Body of pancreas (tissue), 4 donors: Measurements from ENCODE around the gene ST14. TPM values are rescaled to one million over a fixed set of nuclear protein-coding genes. Genes with fewer than 3 reads are reported as not detected.

Experiments
- ATAC-seq: fragments of 150-250 bp; one replicate; pipeline ENCODE4 v1.9.1; 2016
- DNase-seq, 4 donors: peaks; one replicate each; pipeline ENCODE4 v3.0.0-alpha.2; 2019
- H3K27ac ChIP-seq, 4 donors: fragments of 200-600 bp; sonication (generic); 1 replicate in 3 of 4; 2 replicates in 1 of 4; pipeline versions ENCODE4 v1.5.1 to v1.6.1; 2016 to 2019; ENCODE audit warnings: mild to moderate bottlenecking in 1 of 4, mixed read lengths in 1 of 4, moderate library complexity in 1 of 4
- H3K27me3 ChIP-seq, 2 donors: fragments of 200-600 bp; sonication (generic); one replicate each; pipeline ENCODE4 v1.6.0; 2016; ENCODE audit warnings: mild to moderate bottlenecking in 1 of 2
- H3K36me3 ChIP-seq, 2 donors: fragments of 200-600 bp; sonication (generic); replicated peaks in 1 of 2; 2 replicates each; pipeline ENCODE4 v1.5.1; 2016; ENCODE audit warnings: low read depth in 2 of 2; ENCODE audit not compliant: insufficient read depth in 1 of 2
- H3K4me1 ChIP-seq: fragments of 200-600 bp; sonication (generic); one replicate; pipeline ENCODE4 v1.6.0; 2016
- H3K4me3 ChIP-seq, 2 donors: fragments of 200-600 bp; sonication (generic); 1 replicate in 1 of 2; 2 replicates in 1 of 2; pipeline ENCODE4 v1.5.1; 2016 to 2019
- H3K9me3 ChIP-seq, 3 donors: fragments of 200-600 bp; sonication (generic); 1 replicate in 2 of 3; 2 replicates in 1 of 3; pipeline ENCODE4 v1.5.1; 2016
- CTCF ChIP-seq, 7 experiments: fragments of 450-650 bp in 4 of 7; fragments of 200-600 bp in 3 of 7; sonication (generic) in 3 of 7; IDR thresholded peaks; one replicate each; pipeline ENCODE4 v1.5.1; 2016 to 2019; ENCODE audit warnings: antibody characterized with exemption in 7 of 7
- POLR2A ChIP-seq, 3 donors: fragments of 450-650 bp; IDR thresholded peaks; one replicate each; pipeline ENCODE4 v1.6.1; 2016; ENCODE audit warnings: antibody characterized with exemption in 3 of 3, mild to moderate bottlenecking in 2 of 3
- WGBS, 2 donors: methylation state at CpG; one replicate each; pipeline ENCODE4 v1.1.5; 2017; 5-methylcytosine and 5-hydroxymethylcytosine counted together
- intact Hi-C: fragments of 100-400 bp; cut with DNase I; formaldehyde crosslinking; loops from one replicate; pipeline ENCODE4 v1.15.1; 2023
- total RNA-seq, 2 donors: library from RNA; depleted of rRNA; stranded (reverse); fragments of >200 nt; gene quantifications; one replicate each; pipeline ENCODE4 v1.1.0, GENCODE V29; 2016

ST14 gene
- total RNA-seq, 2 donors from 2014 or later = 55.3 to 61.0 TPM

- Histone ChIP-seq H3K27me3 (no peaks in the 10 kb centered on the region), H3K4me1 (peaks cover 41% of the 10 kb centered on the region), H3K27ac (peak overlapping the region; percentile 78 to 93 (median 83)), H3K4me3 (no peak overlapping the region), H3K36me3 (no peaks in the 10 kb centered on the region), H3K9me3 (no peaks in the 10 kb centered on the region)
- ATAC-seq (no peak), DNase-seq (no peak)
- intact Hi-C loops = no loop called here
- 65% methylated on average over 14 of the region's 14 CpGs for WGBS, 2 donors
- TF ChIP-seq POLR2A (IDR thresholded peaks at IDR 0.05) (no peak), CTCF (IDR thresholded peaks at IDR 0.05) (no peak)
Observed at GRCh38 chr11:130159139-130159538, 443 bp upstream of the ST14 start.

GRCh38 chr11:130160498-130161155 lies 1.0 kb downstream of the ST14 start:
- peaks cover 45% of the 10 kb centered on the region for H3K4me1 ChIP-seq
- 8 to 13% methylated on average over 12 to 19 of the region's 19 CpGs for WGBS, 2 donors
- no peaks in the 10 kb centered on the region for H3K36me3 ChIP-seq
- no peak for ATAC-seq
- intact Hi-C loops = no loop called here
- peak overlapping the region; percentile 78 to 93 (median 83) for H3K27ac ChIP-seq
- TF ChIP-seq POLR2A (IDR thresholded peaks at IDR 0.05) = no peak
- TF ChIP-seq CTCF (IDR thresholded peaks at IDR 0.05) = no peak
- H3K9me3 ChIP-seq = no peaks in the 10 kb centered on the region
- no peaks in the 10 kb centered on the region for H3K27me3 ChIP-seq
- no peak for DNase-seq
- peak overlapping the region; percentile 32 to 80 for H3K4me3 ChIP-seq

GRCh38 chr11:130161441-130162145 lies 2.0 kb downstream of the ST14 start:
- DNase-seq = no peak
- no peaks in the 10 kb centered on the region for H3K27me3 ChIP-seq
- intact Hi-C loops = no loop called here
- no peak for TF ChIP-seq CTCF (IDR thresholded peaks at IDR 0.05)
- no peak for TF ChIP-seq POLR2A (IDR thresholded peaks at IDR 0.05)
- H3K27ac ChIP-seq = peak overlapping the region in 3 of 4 donors; percentile 81 to 93 (median 85)
- H3K36me3 ChIP-seq = no peaks in the 10 kb centered on the region
- peaks cover 54% of the 10 kb centered on the region for H3K4me1 ChIP-seq
- 50 to 59% methylated on average over 11 of the region's 11 CpGs for WGBS, 2 donors
- no peaks in the 10 kb centered on the region for H3K9me3 ChIP-seq
- no peak overlapping the region for H3K4me3 ChIP-seq
- ATAC-seq = no peak

DNA sequence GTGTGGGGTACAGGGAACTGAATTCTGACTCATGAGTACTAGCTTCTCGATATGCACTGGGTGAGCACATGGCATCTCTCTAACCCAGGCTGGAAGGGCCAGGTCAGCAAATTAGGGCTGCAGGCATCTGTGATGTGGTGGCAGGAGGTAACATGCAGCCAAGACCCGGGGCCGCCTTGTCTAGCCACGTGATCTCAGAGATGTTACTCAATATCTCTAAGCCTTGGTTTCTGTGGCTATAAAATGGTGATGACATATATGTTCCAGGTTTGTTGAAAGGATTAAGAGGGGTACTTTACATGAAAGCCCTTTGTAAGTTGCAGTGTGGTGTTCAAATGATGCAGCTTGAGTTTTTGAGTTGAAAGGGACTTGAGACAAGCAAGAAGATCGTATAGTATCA lies 3.2 kb downstream of the ST14 start:
- intact Hi-C loops = no loop called here
- ATAC-seq (no peak), DNase-seq (peak in 1 of 4 donors; percentile 67)
- no peak overlapping the region for H3K4me3 ChIP-seq
- H3K4me1 ChIP-seq = peaks cover 54% of the 10 kb centered on the region
- H3K9me3 ChIP-seq = no peaks in the 10 kb centered on the region
- WGBS, 2 donors = 72 to 74% methylated on average over 5 of the region's 5 CpGs
- H3K36me3 ChIP-seq = no peaks in the 10 kb centered on the region
- no peak for TF ChIP-seq POLR2A (IDR thresholded peaks at IDR 0.05)
- no peak for TF ChIP-seq CTCF (IDR thresholded peaks at IDR 0.05)
- H3K27ac ChIP-seq = peak overlapping the region in 3 of 4 donors; percentile 56 to 77 (median 72)
- H3K27me3 ChIP-seq = no peaks in the 10 kb centered on the region
